Raji (cell line): ENCODE data around the gene FAS.

Experiments
- POLR2A ChIP-seq: IDR thresholded peaks from 2 replicates; pipeline ENCODE4 v1.6.1; 2011; ENCODE audit warnings: low read depth, low read length, control low read depth; ENCODE audit not compliant: insufficient read depth

The FAS gene

DNA sequence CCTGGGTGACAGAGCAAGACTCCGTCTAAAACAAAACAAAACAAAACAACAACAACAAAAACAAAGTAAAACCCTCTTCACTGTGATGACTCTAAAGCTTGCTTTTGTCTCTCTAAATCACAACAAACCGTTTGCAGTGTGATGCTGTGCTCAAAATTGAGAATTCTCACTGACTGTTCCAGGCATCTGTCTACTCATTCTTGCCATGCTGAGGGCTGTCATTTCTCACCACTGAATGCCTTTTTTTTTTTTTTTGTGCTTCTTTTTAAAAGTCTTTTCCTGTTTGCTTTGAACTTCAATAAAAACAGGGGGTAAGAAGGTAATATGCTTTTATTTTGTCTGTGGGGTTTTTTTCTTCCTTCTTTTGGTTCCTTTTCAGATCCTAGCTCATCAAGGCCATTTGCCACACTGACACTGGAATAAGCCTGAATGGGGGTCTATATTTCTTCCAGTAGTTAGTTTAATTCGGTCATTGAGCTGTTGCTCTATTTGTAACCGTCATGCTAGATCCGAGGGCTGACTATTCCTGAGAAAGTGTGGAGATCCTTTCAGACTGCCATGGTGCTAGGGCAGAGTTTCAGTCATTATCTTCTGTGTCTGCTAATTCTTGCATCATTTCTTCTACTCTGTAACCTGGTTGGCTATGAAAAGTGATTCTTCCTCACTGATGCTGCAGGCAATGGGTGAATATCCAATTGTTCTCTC, 10.6 kb downstream of the FAS start:
- TF ChIP-seq POLR2A = no peak

DNA sequence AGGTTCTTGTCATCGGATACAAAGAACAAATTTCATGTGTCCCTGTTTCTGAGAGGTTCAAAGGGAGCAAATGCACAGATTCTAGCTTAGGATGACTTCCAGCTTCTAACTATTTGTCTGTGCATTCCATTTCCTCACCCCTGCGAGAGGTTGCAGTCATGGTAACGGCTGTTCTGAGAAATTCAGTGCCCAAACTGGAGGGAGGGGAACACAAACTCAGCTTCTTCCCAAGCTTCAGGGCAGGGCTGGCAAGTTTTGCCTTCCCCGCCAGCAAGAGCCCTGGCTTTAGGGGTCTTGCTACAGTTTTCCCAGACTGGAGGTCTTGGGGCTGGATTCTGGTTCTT, 11.1 kb downstream of the FAS start:
- no peak for TF ChIP-seq POLR2A

DNA sequence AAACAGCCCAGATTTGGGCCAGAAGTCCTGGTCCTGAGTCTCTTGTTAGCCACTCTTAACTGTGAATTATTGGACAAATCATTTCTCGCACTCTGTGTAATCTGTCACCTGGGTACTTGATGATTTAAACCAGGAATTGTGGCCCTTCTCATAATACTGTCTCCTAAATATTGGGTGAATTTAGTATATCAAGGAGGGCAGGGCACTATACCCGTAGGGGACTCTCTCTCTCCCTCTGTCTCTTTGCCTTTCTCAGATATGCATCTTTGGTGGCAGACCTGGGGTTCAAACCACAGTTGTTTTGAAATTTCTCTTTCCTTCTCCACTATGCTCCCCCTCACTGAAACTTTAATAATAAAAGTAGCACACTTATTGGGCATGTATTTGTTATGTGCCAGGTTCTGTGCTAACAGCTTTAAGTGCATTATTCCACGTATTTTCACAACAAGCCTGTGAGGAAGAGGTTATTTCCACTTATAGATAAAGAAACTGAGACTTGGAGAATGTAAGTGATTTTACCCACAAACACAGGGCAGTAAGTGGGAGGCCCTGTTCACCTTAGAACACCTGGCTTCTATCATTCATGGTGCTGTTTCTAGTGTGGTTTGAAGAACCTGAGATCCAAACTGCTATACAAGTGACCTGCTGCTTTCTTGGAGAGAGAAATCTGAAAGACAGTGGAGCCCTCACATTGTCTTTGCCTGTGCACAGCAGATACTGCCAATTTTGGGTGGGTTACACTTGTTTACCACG, 11.8 kb downstream of the FAS start:
- no peak for TF ChIP-seq POLR2A

DNA sequence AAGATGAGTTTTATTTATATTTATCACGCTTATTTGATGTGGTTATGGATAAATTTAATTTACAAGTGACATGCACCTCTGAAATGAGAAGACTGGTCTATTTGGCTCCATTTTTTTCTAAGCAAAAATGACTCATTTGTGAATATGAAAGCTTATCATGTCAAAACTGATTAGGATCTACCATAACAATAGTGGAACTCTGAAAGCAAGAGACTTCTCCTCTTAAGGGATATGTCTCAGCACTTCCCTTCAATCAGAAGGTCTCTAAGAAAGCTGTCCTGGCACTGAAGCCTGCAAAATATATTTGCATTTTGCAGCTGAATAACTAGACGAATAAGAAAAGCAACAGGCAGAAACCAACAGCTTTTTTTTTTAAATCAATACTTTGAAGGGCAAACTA, 12.7 kb downstream of the FAS start:
- no peak for TF ChIP-seq POLR2A

DNA sequence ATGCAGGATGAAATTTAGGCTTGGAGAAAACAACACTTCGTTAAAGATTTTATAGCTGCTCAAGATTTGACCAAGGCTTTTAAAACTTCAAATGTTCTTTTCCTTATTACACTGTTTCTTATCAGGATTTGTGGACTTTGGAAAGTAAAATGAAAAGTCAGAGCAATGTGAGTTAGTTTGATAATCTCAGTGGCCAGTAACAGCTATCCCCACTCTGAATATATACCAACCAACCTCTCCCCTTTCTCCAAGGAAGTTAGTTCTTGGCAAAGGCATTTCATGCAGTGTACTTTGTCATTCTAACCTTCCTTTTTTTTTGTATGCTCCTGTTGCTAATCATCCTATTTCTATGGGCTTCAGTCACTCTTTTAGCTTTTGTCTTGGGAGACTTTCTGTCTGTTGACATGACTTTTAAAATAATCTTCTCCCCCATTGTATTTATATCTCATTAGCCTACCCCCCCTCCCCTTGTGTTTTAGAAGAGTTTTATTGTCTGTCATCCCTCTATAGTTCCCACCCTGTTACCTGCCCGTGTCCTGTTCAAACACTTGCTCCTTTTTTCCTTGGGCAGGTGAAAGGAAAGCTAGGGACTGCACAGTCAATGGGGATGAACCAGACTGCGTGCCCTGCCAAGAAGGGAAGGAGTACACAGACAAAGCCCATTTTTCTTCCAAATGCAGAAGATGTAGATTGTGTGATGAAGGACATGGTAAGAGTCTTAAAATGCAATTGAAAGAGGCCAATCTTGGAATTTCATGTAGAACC, 16.7 kb downstream of the FAS start:
- TF ChIP-seq POLR2A = no peak

DNA sequence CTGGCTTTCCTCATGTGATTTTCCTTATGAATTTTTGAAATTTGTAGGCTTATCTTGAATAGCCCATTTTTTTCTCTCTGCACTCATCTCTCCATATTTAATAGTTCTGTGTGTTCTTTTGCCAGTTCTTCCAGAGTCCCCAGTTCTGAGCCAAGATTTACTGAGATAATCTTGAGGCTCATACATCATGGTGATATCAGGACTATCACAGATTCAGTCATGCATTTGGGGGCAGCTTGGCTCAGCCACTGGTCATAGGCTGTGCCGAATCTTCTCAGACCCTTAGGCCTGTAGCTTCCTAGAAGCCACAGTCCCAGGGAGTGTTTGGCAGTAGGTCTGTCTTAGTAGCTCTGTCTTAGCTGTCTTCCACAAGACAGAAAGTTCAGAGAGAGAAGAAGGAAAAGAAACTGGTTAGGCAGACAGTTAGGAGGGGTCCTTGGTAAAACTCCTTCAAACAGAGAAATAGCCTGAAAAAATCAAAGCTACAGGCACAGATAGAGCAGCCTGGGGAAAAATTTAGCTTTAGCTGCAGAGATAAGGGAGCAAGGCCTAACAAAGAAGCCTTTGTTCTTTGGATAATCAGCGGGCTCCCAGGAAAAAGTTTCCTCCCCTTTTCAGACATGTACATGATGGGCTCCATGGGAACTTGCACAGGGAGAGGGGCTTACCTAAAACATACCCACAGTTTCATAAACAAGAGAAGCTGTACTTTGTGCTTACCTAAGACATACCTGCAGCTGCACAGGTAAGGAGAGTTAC, 29.1 kb downstream of the FAS start:
- no peak for TF ChIP-seq POLR2A

DNA sequence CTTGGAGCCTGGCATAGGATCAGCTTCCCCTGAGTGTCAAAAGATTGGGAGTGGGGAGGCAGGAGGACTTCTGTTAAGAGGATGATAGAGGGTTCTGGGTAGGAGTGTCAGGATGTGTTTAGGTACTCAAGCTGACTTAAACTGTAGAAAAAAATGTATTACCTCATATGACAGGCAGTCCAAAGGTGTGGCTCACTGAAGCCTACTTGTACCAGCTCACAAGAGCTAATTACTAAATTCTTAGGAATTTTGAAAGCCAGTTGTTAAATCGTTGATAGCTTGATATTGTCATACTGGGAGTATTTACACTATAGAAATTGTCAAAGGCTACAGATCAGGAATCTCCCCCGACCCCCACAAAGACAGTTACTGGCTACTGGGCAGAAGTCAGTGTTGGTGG, 32.1 kb downstream of the FAS start:
- TF ChIP-seq POLR2A = no peak

DNA sequence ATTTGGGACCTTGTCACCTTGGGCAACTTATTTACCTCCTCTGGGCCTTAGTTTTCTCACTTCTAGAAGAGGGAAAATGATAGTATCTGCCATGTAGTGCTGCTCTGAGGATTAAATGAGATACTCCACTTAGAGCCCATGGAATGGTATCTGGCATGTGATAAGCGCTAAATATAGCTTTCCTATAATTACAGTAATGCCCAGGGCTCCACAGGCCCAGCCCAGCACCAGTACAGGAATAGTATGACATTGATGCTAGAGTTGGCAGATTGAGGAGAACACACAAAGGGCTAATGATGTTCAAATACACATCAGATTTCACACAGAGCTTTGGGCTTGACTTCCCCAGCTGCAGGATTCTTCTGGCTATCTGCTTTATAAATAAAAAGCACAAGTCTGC, 34.9 kb downstream of the FAS start:
- no peak for TF ChIP-seq POLR2A

DNA sequence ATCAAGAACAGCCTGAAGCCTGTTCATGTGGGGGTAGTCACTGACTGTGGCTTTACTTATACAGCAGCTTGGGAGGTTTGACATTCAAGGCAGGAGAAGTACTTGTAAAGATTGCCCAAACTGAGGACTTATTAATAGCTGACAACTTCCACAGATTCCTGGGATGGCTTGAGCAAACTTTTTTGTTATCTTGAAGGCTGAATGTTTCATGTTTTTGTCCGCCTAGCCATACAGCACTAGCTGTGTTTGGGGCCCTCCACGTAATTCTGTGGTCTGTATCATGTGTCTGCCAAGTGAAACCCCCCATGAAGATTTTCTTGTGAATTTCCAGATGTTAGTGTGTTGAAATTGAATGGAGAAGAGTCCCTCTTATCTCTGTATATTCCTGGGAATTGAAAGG, 38.6 kb downstream of the FAS start:
- no peak for TF ChIP-seq POLR2A

DNA sequence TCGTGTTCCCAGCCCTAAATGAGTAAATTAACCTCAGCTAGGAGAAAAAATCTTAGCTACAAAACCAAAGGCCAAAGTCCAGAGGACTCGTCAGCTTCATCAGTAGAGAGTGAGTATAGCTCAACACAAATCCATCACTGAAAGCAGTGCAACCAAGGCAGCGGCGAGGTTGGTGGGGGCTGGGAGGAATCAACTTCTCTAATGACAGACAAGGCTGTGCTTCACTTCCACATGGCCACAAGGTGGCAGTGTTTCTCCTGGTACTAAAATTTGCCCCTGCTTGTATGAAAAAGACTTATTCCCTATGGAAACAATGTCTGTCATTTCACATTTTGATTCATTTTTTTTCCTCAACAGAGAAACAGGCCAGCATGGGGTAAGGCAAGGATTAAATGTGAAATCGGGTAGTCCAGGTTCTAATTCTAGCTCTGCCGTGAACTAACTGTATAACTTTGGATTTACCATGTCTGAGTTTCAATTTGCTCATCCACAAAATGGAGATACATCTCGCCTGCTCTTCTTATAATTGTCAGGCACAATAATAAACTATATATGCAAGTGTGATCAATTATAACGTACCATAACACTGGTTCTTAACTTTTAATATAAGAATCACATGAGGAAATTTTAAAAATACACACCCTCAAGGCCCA, 39.3 kb downstream of the FAS start:
- no peak for TF ChIP-seq POLR2A

DNA sequence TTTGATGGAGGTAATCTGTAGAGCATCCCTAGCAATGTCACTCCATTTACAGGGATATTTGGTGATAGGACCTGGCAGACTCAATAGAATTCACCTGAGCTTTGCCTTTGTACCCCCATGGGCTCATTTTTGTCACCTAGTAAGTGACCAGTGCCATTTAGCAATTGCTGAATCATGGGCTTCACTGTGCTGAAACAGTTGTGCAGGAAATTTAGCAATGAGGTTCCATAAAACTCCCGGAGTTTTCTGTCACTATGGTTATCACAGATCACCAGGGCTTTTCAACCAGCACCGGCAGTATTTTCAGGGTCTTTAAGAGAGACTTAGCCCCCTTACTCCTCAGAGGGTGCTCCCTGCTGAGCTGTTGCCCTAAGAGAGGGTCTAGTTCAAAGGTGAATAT, 40.2 kb downstream of the FAS start:
- TF ChIP-seq POLR2A = no peak

DNA sequence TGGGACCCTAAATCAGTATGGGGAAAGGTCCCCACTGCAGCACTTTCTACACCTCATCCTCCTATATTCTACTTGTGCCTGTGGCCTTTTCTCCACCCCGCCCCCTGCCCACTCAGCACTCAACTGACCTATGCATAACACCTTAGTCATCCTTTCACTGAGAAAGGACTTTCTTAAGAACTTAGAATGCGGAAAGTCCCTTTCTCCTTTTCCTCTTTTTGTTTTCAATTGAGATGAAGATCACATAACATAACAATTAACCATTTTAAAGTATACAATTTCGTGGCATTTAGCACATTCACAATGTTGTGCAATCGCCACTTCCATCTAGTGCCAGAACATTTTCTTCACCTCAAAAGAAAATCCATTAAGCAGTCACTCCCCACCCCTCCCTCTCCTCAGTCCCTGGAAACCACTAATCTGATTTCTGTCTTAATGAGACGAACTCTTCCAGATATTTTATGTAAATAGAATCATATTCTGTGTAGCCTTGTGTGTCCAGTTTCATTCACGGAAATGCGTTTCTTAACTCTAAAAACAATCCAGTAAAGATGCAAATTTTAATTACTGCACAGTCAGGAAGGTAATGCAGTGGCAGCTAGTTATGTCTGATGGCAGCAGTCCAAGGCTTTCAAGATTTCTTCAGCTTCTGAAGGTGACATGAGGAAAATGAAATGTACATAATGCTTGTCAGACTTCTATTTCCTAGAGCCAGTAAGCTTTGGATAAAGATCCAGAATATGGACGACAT, 41.7 kb downstream of the FAS start:
- no peak for TF ChIP-seq POLR2A

DNA sequence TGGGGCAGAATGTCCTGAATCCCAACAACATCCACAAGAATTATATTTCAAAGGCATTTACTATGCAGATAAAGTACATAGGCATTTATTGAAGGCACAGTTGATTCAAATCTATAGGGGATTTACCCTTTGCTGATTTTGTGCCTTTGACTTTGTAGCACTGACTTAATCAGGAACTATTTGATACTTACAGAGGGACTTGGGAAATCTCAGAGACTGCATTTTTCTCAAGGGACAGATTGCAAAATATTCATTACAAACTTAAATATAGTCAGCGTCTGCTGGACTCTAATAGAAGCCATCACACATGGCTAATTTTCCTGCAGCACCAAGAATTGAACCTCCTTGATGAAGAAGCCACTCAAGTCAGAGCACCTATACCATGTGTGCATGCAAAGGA, 44.9 kb downstream of the FAS start:
- TF ChIP-seq POLR2A = no peak

DNA sequence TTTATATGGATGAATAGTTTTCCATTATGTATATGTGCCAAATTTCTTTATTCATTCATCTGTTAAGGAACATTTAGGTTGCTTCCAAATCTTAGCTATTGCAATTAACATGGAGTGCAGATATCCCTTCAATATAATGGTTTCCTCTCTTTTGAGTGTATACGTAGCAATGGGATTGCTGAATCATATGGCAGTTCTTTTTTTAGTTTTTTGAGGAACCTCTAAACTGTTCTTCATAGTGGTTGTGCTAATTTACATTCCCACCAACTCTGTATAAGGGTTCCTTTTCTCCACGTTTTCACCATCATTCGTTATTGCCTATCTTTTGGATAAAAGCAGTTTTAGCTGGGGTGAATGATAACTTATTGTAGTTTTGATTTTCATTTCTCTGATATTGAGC, 46.5 kb downstream of the FAS start:
- no peak for TF ChIP-seq POLR2A
